CD4-positive, alpha-beta T cell (primary cell): ENCODE data around the gene ATXN1. TPM values are rescaled to one million over a fixed set of nuclear protein-coding genes. Genes with fewer than 3 reads are reported as not detected.

Source experiments
- ATAC-seq: fragments of 200-7000 bp; cut with Tn5 transposase; one replicate; pipeline ENCODE4 v1.10.0; 2022; ENCODE audit warnings: mild to moderate bottlenecking; ENCODE audit not compliant: poor library complexity
- CTCF ChIA-PET: fragments of 350-600 bp; sonication (Branson Sonifier 250); formaldehyde crosslinking; loops from one replicate; lab custom pipeline; 2021; ENCODE audit warnings: antibody characterized with exemption, inconsistent platforms; lab: Charles Lee
- POLR2A ChIA-PET: fragments of 350-600 bp; sonication (Branson Sonifier 250); formaldehyde crosslinking; loops from one replicate; lab custom pipeline; 2021; ENCODE audit warnings: antibody characterized with exemption, inconsistent platforms; lab: Charles Lee
- DNase-seq, 14 experiments: peaks; one replicate each; pipeline ENCODE4 v3.0.0-alpha.2; 2013 to 2020; ENCODE audit warnings: mixed read lengths in 2 of 14
- H3K27ac ChIP-seq, 2 donors: one replicate each; pipeline versions ENCODE4 v1.5.1 to v1.7.0; 2013; ENCODE audit warnings: low read length in 2 of 2, low read depth in 1 of 2, mild to moderate bottlenecking in 1 of 2
- H3K27me3 ChIP-seq, 2 experiments: 1 replicate in 1 of 2; 2 replicates in 1 of 2; pipeline versions ENCODE4 v1.6.1 to v1.7.0; 2013; ENCODE audit warnings: low read length in 2 of 2, control low read depth in 1 of 2, mild to moderate bottlenecking in 1 of 2, moderate library complexity in 1 of 2; ENCODE audit not compliant: insufficient read depth in 2 of 2, control insufficient read depth in 1 of 2
- H3K36me3 ChIP-seq: one replicate; pipeline ENCODE4 v1.6.1; 2013; ENCODE audit warnings: low read length, control low read depth; ENCODE audit not compliant: insufficient read depth
- H3K4me1 ChIP-seq: one replicate; pipeline ENCODE4 v1.6.1; 2013; ENCODE audit warnings: low read length, control low read depth; ENCODE audit not compliant: insufficient read depth
- H3K4me3 ChIP-seq: one replicate; pipeline ENCODE4 v1.5.1; 2013; ENCODE audit warnings: mild to moderate bottlenecking, low read length, moderate library complexity
- H3K9me3 ChIP-seq, 2 experiments: 1 replicate in 1 of 2; 2 replicates in 1 of 2; pipeline versions ENCODE4 v1.6.1 to v1.7.0; 2013; ENCODE audit warnings: low read length in 2 of 2, mild to moderate bottlenecking in 2 of 2, control low read depth in 1 of 2, moderate library complexity in 1 of 2; ENCODE audit not compliant: control insufficient read depth in 1 of 2, insufficient read depth in 1 of 2
- H3K27ac Mint-ChIP-seq: one replicate; pipeline ENCODE4 v1.8.0; 2020; ENCODE audit warnings: mixed read lengths
- H3K27me3 Mint-ChIP-seq: one replicate; pipeline ENCODE4 v1.8.0; 2021; ENCODE audit warnings: mixed read lengths
- H3K36me3 Mint-ChIP-seq: one replicate; pipeline ENCODE4 v1.8.0; 2021; ENCODE audit warnings: low read depth, mixed read lengths
- H3K4me1 Mint-ChIP-seq: one replicate; pipeline ENCODE4 v1.8.0; 2021; ENCODE audit warnings: low read depth, mixed read lengths
- H3K4me3 Mint-ChIP-seq: one replicate; pipeline ENCODE4 v1.8.0; 2020; ENCODE audit warnings: mild to moderate bottlenecking, mixed read lengths
- H3K9me3 Mint-ChIP-seq: one replicate; pipeline ENCODE4 v1.8.0; 2020; ENCODE audit warnings: mixed read lengths
- CTCF ChIP-seq: fragments of 200-600 bp; IDR thresholded peaks from one replicate; pipeline ENCODE4 v1.8.0; 2022; ENCODE audit warnings: antibody characterized with exemption, mild to moderate bottlenecking
- intact Hi-C, 2 experiments: fragments of 100-400 bp; cut with DNase I in 1 of 2; cut with micrococcal nuclease in 1 of 2; formaldehyde crosslinking; loops; one replicate each; pipeline versions ENCODE4 v1.15.1 to v1.9.0; 2023 to 2025; cut with DNase I, micrococcal nuclease
- total RNA-seq, 174 experiments: library from RNA in 2 of 174; stranded (reverse) in 2 of 174; gene quantifications; one replicate each; pipeline ENCODE4 v1.2.3 and lab custom pipeline; 2021 to 2026

Gene ATXN1
- total RNA-seq, 2 experiments from 2014 or later, result 74.2 to 76.7 TPM

- no peaks in the 10 kb centered on the region for H3K9me3 Mint-ChIP-seq
- Histone ChIP-seq H3K27ac (no peak overlapping the region), H3K9me3 (no peaks in the 10 kb centered on the region), H3K4me1 (peaks cover 14% of the 10 kb centered on the region), H3K36me3 (no peaks in the 10 kb centered on the region), H3K27me3 (no peaks in the 10 kb centered on the region), H3K4me3 (no peak overlapping the region)
- ATAC-seq, result no peak
- POLR2A ChIA-PET, result interaction anchor here (1.6 kb wide), 1 partner anchor 15 kb away, joined by 4 read pairs; no protein-coding TSS in a partner anchor
- H3K27ac Mint-ChIP-seq, result peak overlapping the region; percentile 68
- TF ChIP-seq CTCF, result no peak
- H3K4me1 Mint-ChIP-seq, result no peaks in the 10 kb centered on the region
- CTCF ChIA-PET, result no interaction called here
- peak in 2 of 14 experiments; percentile 38 to 43 for DNase-seq
- no peak overlapping the region for H3K4me3 Mint-ChIP-seq
- intact Hi-C loops, result loop anchor here (5.0 kb wide), 4 partner anchors 78 to 753 kb away; no protein-coding TSS in a partner anchor
- no peaks in the 10 kb centered on the region for H3K36me3 Mint-ChIP-seq
- no peaks in the 10 kb centered on the region for H3K27me3 Mint-ChIP-seq
Observed at GRCh38 chr6:16334671-16335070, 426.6 kb downstream of the ATXN1 start.

- POLR2A ChIA-PET, result interaction anchor here (1.6 kb wide), 1 partner anchor 14 kb away, joined by 4 read pairs; no protein-coding TSS in a partner anchor
- H3K4me3 Mint-ChIP-seq, result no peak overlapping the region
- H3K4me1 Mint-ChIP-seq, result no peaks in the 10 kb centered on the region
- no peak overlapping the region for H3K27ac ChIP-seq
- H3K27me3 ChIP-seq, result no peaks in the 10 kb centered on the region
- H3K9me3 ChIP-seq, result no peaks in the 10 kb centered on the region
- H3K4me1 ChIP-seq, result peaks cover 14% of the 10 kb centered on the region
- ATAC-seq (no peak), DNase-seq (no peak)
- intact Hi-C loops, result loop anchor here (2.0 to 5.0 kb wide), 6 partner anchors 15 to 754 kb away; no protein-coding TSS in a partner anchor
- H3K36me3 Mint-ChIP-seq, result peaks cover 4% of the 10 kb centered on the region
- H3K36me3 ChIP-seq, result no peaks in the 10 kb centered on the region
- H3K9me3 Mint-ChIP-seq, result no peaks in the 10 kb centered on the region
- CTCF ChIA-PET, result interaction anchor here (1.6 to 3.0 kb wide), 3 partner anchors 15 to 428 kb away, joined by 4 to 47 read pairs (median 6); partner anchors contain the start of gene ATXN1
- TF ChIP-seq CTCF, result no peak
- H3K4me3 ChIP-seq, result no peak overlapping the region
- no peak overlapping the region for H3K27ac Mint-ChIP-seq
- H3K27me3 Mint-ChIP-seq, result no peaks in the 10 kb centered on the region
Observed at GRCh38 chr6:16333580-16333979, 427.7 kb downstream of the ATXN1 start.

- Histone ChIP-seq H3K9me3 (no peaks in the 10 kb centered on the region), H3K4me1 (peaks cover 17% of the 10 kb centered on the region), H3K4me3 (peak overlapping the region; percentile 10), H3K36me3 (peaks cover 10% of the 10 kb centered on the region), H3K27me3 (no peaks in the 10 kb centered on the region), H3K27ac (no peak overlapping the region)
- intact Hi-C loops, result loop anchor here (1.0 to 5.0 kb wide), 9 partner anchors 13 to 755 kb away; no protein-coding TSS in a partner anchor
- Mint-ChIP-seq H3K27me3 (no peaks in the 10 kb centered on the region), H3K27ac (no peak overlapping the region), H3K36me3 (peaks cover 4% of the 10 kb centered on the region), H3K9me3 (no peaks in the 10 kb centered on the region), H3K4me3 (no peak overlapping the region), H3K4me1 (no peaks in the 10 kb centered on the region)
- ChIA-PET CTCF (interaction anchor here (0.6 to 3.0 kb wide), 30 partner anchors 10 to 487 kb away, joined by 3 to 47 read pairs (median 4); partner anchors contain the start of gene ATXN1), POLR2A (interaction anchor here (0.9 to 1.4 kb wide), 3 partner anchors 9 to 192 kb away, joined by 3 to 6 read pairs (median 5); no protein-coding TSS in a partner anchor)
- ATAC-seq, result peak; percentile 96
- TF ChIP-seq CTCF, result peak; percentile 90
- peak; percentile 68 to 92 (median 76) for DNase-seq
Observed at GRCh38 chr6:16332175-16332542, 429.1 kb downstream of the ATXN1 start.
